Small intestine (tissue), 7 donors: ENCODE results near the gene RABL2A. TPM values are rescaled to one million over a fixed set of nuclear protein-coding genes. Genes with fewer than 3 reads are reported as not detected.
"Not testable (repeated sequence)": the region's sequence is repeated elsewhere in the genome, so short reads cannot be mapped to it uniquely, and the experiment has no call there.

Experiments used
- DNase-seq, 2 donors: peaks; one replicate each; pipeline versions ENCODE4 v3.0.0 to v3.0.0-alpha.2; 2013
- FAIRE-seq: peaks from 2 replicates; lab custom pipeline; 2012; peaks lifted over from hg19 to GRCh38; lab: Jason Lieb, UNC
- H3K27ac ChIP-seq, 3 donors: one replicate each; pipeline ENCODE4 v1.5.1; 2013; ENCODE audit warnings: low read length in 2 of 3, mild to moderate bottlenecking in 2 of 3, control low read depth in 1 of 3, inconsistent platforms in 1 of 3, low read depth in 1 of 3, moderate library complexity in 1 of 3
- H3K27me3 ChIP-seq, 3 donors: one replicate each; pipeline ENCODE4 v1.6.1; 2013; ENCODE audit warnings: low read length in 3 of 3, inconsistent platforms in 1 of 3; ENCODE audit not compliant: control insufficient read depth in 3 of 3, insufficient read depth in 3 of 3
- H3K36me3 ChIP-seq, 3 donors: one replicate each; pipeline ENCODE4 v1.6.1; 2013; ENCODE audit warnings: low read length in 3 of 3, inconsistent platforms in 1 of 3, low read depth in 1 of 3, mild to moderate bottlenecking in 1 of 3, moderate library complexity in 1 of 3; ENCODE audit not compliant: control insufficient read depth in 3 of 3, insufficient read depth in 2 of 3
- H3K4me1 ChIP-seq, 3 donors: one replicate each; pipeline ENCODE4 v1.6.1; 2013; ENCODE audit warnings: low read length in 2 of 3, inconsistent platforms in 1 of 3, low read depth in 1 of 3, mild to moderate bottlenecking in 1 of 3, moderate library complexity in 1 of 3; ENCODE audit not compliant: control insufficient read depth in 3 of 3, insufficient read depth in 2 of 3
- H3K4me3 ChIP-seq, 3 donors: one replicate each; pipeline ENCODE4 v1.5.1; 2013; ENCODE audit warnings: low read length in 3 of 3, control low read depth in 1 of 3, inconsistent platforms in 1 of 3, low read depth in 1 of 3, mild to moderate bottlenecking in 1 of 3, moderate library complexity in 1 of 3
- H3K9me3 ChIP-seq, 2 donors: one replicate each; pipeline ENCODE4 v1.6.1; 2013; ENCODE audit warnings: low read depth in 1 of 2, low read length in 1 of 2; ENCODE audit not compliant: control insufficient read depth in 2 of 2, insufficient read depth in 1 of 2
- WGBS, 3 donors: extraction: QIAGEN DNeasy Blood & Tissue Kit; methylation state at CpG; one replicate each; pipeline ENCODE4 v1.1.7; 2013; 5-methylcytosine and 5-hydroxymethylcytosine counted together
- polyA plus RNA-seq, 4 donors: library from polyadenylated mRNA; stranded (reverse) in 3 of 4; unstranded in 1 of 4; fragments of 200-250 nt in 3 of 4; fragments of 120-200 nt in 1 of 4; gene quantifications; one replicate each; pipeline versions ENCODE4 v1.2.1 to v1.2.3, GENCODE V29; 2013
- donor health status: healthy with polysubstance abuse.
- donor health status: control.
- donor health status: control.
- donor health status: Bipolar disorder and iron deficiency.
- donor health status: healthy.

RABL2A gene
- polyA plus RNA-seq, 4 donors, result 3.5 to 34.7 (median 8.3) TPM

GRCh38 chr2:113591926-113592325 is 35.1 kb upstream of the RABL2A start:
- 56 to 83% (median 80%) methylated on average over 2 to 5 of the region's 9 CpGs for WGBS, 3 donors
- not testable (repeated sequence) for FAIRE-seq

GRCh38 chr2:113593280-113593679 is 33.8 kb upstream of the RABL2A start:
- peaks cover 0 to 12% (median 0%) of the 10 kb centered on the region in 3 donors for H3K36me3 ChIP-seq
- not testable (repeated sequence) for FAIRE-seq
- WGBS, 3 donors, result 84 to 97% (median 89%) methylated on average over 6 of the region's 6 CpGs

More at GRCh38 chr2:113591926-113592325, 35.1 kb upstream of the RABL2A start:
- not testable (repeated sequence) for H3K9me3 ChIP-seq, H3K4me1 ChIP-seq, H3K27ac ChIP-seq, H3K27me3 ChIP-seq, DNase-seq, H3K4me3 ChIP-seq, H3K36me3 ChIP-seq

GRCh38 chr2:113595725-113596124 is 31.3 kb upstream of the RABL2A start:
- not testable (repeated sequence) for FAIRE-seq, H3K4me1 ChIP-seq, DNase-seq, H3K9me3 ChIP-seq, H3K4me3 ChIP-seq, H3K27ac ChIP-seq, H3K27me3 ChIP-seq
- 88 to 100% (median 95%) methylated on average over 7 to 10 of the region's 10 CpGs for WGBS, 3 donors
- peaks cover 0 to 11% (median 0%) of the 10 kb centered on the region in 3 donors for H3K36me3 ChIP-seq

More at GRCh38 chr2:113593280-113593679, 33.8 kb upstream of the RABL2A start:
- not testable (repeated sequence) for DNase-seq, H3K9me3 ChIP-seq, H3K27me3 ChIP-seq, H3K4me3 ChIP-seq, H3K4me1 ChIP-seq, H3K27ac ChIP-seq

- FAIRE-seq, H3K27me3 ChIP-seq, H3K27ac ChIP-seq, H3K4me1 ChIP-seq, H3K36me3 ChIP-seq, DNase-seq, H3K4me3 ChIP-seq, H3K9me3 ChIP-seq: not testable (repeated sequence)
- WGBS, 3 donors, result 90 to 98% (median 93%) methylated on average over 5 to 10 of the region's 10 CpGs
Measured at GRCh38 chr2:113597164-113597563, 29.9 kb upstream of the RABL2A start.

GRCh38 chr2:113597572-113597971 is 29.5 kb upstream of the RABL2A start:
- H3K27ac ChIP-seq, H3K27me3 ChIP-seq, H3K4me3 ChIP-seq, FAIRE-seq, H3K9me3 ChIP-seq, DNase-seq, H3K4me1 ChIP-seq, H3K36me3 ChIP-seq: not testable (repeated sequence)
- 50 to 81% methylated on average over 1 to 4 of the region's 9 CpGs; no CpG with 5 or more reads in 1 of the 3 donors for WGBS, 3 donors

- H3K4me1 ChIP-seq, H3K9me3 ChIP-seq, H3K27me3 ChIP-seq, DNase-seq, H3K36me3 ChIP-seq, H3K4me3 ChIP-seq, FAIRE-seq, H3K27ac ChIP-seq: not testable (repeated sequence)
- 80 to 88% (median 83%) methylated on average over 9 to 12 of the region's 13 CpGs for WGBS, 3 donors
Measured at GRCh38 chr2:113598180-113598579, 28.9 kb upstream of the RABL2A start.

GRCh38 chr2:113598738-113599137 is 28.3 kb upstream of the RABL2A start:
- H3K27me3 ChIP-seq, H3K9me3 ChIP-seq, H3K36me3 ChIP-seq, H3K27ac ChIP-seq, H3K4me1 ChIP-seq, FAIRE-seq, H3K4me3 ChIP-seq, DNase-seq: not testable (repeated sequence)
- WGBS, 3 donors, result 81 to 92% (median 83%) methylated on average over 2 to 6 of the region's 9 CpGs

- H3K27ac ChIP-seq, H3K4me1 ChIP-seq, H3K27me3 ChIP-seq, H3K36me3 ChIP-seq, DNase-seq, FAIRE-seq, H3K9me3 ChIP-seq, H3K4me3 ChIP-seq: not testable (repeated sequence)
- WGBS, 3 donors, result 0 to 13% (median 0%) methylated on average over 1 to 2 of the region's 2 CpGs
Measured at GRCh38 chr2:113599208-113599607, 27.9 kb upstream of the RABL2A start.
